ENCODE results near the gene FRY.
"Not testable (repeated sequence)": the region's sequence is repeated elsewhere in the genome, so short reads cannot be mapped to it uniquely, and the experiment has no call there.

- TF ChIP-seq, protein P1, sequence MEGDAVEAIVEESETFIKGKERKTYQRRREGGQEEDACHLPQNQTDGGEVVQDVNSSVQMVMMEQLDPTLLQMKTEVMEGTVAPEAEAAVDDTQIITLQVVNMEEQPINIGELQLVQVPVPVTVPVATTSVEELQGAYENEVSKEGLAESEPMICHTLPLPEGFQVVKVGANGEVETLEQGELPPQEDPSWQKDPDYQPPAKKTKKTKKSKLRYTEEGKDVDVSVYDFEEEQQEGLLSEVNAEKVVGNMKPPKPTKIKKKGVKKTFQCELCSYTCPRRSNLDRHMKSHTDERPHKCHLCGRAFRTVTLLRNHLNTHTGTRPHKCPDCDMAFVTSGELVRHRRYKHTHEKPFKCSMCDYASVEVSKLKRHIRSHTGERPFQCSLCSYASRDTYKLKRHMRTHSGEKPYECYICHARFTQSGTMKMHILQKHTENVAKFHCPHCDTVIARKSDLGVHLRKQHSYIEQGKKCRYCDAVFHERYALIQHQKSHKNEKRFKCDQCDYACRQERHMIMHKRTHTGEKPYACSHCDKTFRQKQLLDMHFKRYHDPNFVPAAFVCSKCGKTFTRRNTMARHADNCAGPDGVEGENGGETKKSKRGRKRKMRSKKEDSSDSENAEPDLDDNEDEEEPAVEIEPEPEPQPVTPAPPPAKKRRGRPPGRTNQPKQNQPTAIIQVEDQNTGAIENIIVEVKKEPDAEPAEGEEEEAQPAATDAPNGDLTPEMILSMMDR (IDR thresholded peaks at IDR 0.05) = not testable (repeated sequence)
- TF ChIP-seq POLR2A (IDR thresholded peaks at IDR 0.05) = not testable (repeated sequence)
Measured at GRCh38 chr13:32000754-32001153, 30.8 kb upstream of the FRY start.
